ENCODE data around the gene CAPS2.
A peak's percentile ranks its signal among the peaks of the same experiment; 100 is the strongest.

Gene CAPS2

DNA sequence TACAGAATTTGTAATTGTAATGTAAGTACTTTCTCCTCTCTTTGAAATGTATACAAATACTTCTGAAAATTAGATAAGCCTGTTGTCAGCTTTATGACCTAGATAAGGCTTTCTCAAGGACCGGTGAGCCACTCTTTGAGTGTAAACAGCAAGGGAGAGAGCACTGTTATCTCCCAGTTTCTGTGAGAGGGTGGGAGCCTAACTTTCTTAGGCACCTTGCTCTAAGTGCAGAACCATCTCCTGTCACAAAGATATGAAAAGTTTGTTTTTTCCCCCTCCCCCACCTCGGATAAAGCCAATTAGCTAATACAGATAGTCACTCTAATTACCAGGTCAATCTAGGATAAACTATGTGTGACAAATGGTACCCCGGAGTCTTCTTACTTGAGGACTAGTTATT is 35.8 kb downstream of the CAPS2 start:
- TF ChIP-seq FOXM1 (IDR thresholded peaks at IDR 0.05; ENCODE audit: borderline replicate concordance, low read depth) (no peak), CEBPB (IDR thresholded peaks at IDR 0.05) (no peak), USF1 (IDR thresholded peaks at IDR 0.05) (no peak), ZBTB7A (IDR thresholded peaks at IDR 0.05; ENCODE audit: low read depth) (no peak), TCF12 (IDR thresholded peaks at IDR 0.05; ENCODE audit: low read depth) (no peak), TEAD4 (IDR thresholded peaks at IDR 0.05) (no peak), NFIC (IDR thresholded peaks at IDR 0.05) (no peak), YY1 (IDR thresholded peaks at IDR 0.05; ENCODE audit: low read depth) (no peak), EGR1 (IDR thresholded peaks at IDR 0.05) (no peak), RAD21 (IDR thresholded peaks at IDR 0.05; ENCODE audit: low read depth) (no peak), TAF1 (IDR thresholded peaks at IDR 0.05; ENCODE audit: low read depth) (no peak)
- TF ChIP-seq, protein P1, sequence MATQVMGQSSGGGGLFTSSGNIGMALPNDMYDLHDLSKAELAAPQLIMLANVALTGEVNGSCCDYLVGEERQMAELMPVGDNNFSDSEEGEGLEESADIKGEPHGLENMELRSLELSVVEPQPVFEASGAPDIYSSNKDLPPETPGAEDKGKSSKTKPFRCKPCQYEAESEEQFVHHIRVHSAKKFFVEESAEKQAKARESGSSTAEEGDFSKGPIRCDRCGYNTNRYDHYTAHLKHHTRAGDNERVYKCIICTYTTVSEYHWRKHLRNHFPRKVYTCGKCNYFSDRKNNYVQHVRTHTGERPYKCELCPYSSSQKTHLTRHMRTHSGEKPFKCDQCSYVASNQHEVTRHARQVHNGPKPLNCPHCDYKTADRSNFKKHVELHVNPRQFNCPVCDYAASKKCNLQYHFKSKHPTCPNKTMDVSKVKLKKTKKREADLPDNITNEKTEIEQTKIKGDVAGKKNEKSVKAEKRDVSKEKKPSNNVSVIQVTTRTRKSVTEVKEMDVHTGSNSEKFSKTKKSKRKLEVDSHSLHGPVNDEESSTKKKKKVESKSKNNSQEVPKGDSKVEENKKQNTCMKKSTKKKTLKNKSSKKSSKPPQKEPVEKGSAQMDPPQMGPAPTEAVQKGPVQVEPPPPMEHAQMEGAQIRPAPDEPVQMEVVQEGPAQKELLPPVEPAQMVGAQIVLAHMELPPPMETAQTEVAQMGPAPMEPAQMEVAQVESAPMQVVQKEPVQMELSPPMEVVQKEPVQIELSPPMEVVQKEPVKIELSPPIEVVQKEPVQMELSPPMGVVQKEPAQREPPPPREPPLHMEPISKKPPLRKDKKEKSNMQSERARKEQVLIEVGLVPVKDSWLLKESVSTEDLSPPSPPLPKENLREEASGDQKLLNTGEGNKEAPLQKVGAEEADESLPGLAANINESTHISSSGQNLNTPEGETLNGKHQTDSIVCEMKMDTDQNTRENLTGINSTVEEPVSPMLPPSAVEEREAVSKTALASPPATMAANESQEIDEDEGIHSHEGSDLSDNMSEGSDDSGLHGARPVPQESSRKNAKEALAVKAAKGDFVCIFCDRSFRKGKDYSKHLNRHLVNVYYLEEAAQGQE (IDR thresholded peaks at IDR 0.05; ENCODE audit: low read depth) = no peak
- TF ChIP-seq, protein P2, sequence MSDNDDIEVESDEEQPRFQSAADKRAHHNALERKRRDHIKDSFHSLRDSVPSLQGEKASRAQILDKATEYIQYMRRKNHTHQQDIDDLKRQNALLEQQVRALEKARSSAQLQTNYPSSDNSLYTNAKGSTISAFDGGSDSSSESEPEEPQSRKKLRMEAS (IDR thresholded peaks at IDR 0.05) = no peak

DNA sequence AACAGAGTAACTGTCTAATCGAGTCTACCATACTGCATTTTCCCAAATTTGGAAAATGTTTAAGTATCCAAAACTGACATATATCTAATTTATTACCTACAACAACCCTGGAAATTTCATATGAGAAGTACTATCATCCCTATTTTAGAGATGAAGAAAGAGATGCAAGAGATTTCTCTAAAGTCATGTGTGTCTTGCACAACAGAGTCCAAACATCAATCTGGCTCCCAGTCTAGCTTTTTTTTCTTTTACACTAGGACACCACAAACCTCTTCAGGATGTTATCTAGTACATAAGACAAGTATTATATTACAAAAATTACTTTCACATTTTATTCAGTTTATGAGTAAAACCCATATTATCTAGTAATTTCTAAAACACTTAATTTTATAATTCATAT is 39.1 kb downstream of the CAPS2 start:
- TF ChIP-seq USF1 (IDR thresholded peaks at IDR 0.05) (no peak), TAF1 (IDR thresholded peaks at IDR 0.05; ENCODE audit: low read depth) (no peak), RAD21 (IDR thresholded peaks at IDR 0.05; ENCODE audit: low read depth) (no peak), TCF12 (IDR thresholded peaks at IDR 0.05; ENCODE audit: low read depth) (no peak), ZBTB7A (IDR thresholded peaks at IDR 0.05; ENCODE audit: low read depth) (no peak), CEBPB (IDR thresholded peaks at IDR 0.05) (no peak), EP300 (IDR thresholded peaks at IDR 0.05; ENCODE audit: borderline replicate concordance) (no peak), TEAD4 (IDR thresholded peaks at IDR 0.05) (no peak), EGR1 (IDR thresholded peaks at IDR 0.05) (no peak), NFIC (IDR thresholded peaks at IDR 0.05) (no peak), YY1 (IDR thresholded peaks at IDR 0.05; ENCODE audit: low read depth) (no peak), CREB1 (IDR thresholded peaks at IDR 0.05; ENCODE audit: low read depth) (no peak), FOXM1 (IDR thresholded peaks at IDR 0.05; ENCODE audit: borderline replicate concordance, low read depth) (no peak)
- TF ChIP-seq, protein P1 (IDR thresholded peaks at IDR 0.05; ENCODE audit: low read depth) = no peak
- TF ChIP-seq, protein P2 (IDR thresholded peaks at IDR 0.05) = no peak

DNA sequence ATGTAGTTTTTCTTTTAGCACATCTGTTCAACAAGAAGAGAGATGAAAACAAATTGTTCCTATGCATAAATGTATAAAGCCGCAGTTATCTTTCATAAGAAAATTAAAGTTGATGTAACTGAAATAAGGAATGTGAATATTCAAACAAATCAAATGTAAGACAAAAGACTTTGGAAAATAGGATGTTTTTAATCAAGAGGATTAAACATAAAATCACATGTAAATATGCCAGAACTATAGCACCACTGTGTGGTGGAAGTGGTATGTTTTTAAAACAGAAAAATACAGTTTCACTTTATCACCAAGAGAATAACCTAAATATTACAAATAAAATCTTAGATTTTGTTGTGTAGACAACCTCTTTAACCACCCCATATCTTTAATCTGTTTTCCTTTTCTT is 40.4 kb downstream of the CAPS2 start:
- no peak for TF ChIP-seq USF1 (IDR thresholded peaks at IDR 0.05)
- TF ChIP-seq RAD21 (IDR thresholded peaks at IDR 0.05; ENCODE audit: low read depth) = peak; percentile 71

DNA sequence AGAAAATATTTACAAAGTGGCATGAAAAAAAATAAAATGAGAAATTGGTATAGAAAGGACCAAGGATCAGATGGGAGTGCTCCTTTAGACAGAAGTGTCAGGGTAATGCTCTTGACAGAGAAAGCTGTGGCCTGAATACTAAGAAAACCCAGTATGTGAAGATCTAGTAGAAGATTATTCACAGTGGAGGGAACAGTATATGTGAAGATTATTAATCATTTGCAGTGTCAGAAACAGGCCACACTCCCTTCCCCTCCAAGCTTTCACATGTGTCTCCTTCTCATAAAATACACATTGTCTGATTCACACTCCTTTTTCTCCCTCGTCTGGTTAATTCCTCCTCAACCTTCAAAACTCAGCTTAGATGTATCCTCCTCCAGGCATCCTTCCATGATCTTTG is 41.3 kb downstream of the CAPS2 start:
- TF ChIP-seq NFIC (IDR thresholded peaks at IDR 0.05) = no peak
- TF ChIP-seq, protein P1 (IDR thresholded peaks at IDR 0.05; ENCODE audit: low read depth) = no peak
- no peak for TF ChIP-seq YY1 (IDR thresholded peaks at IDR 0.05; ENCODE audit: low read depth)
- TF ChIP-seq TAF1 (IDR thresholded peaks at IDR 0.05; ENCODE audit: low read depth) = no peak
- no peak for TF ChIP-seq EGR1 (IDR thresholded peaks at IDR 0.05)
- TF ChIP-seq EP300 (IDR thresholded peaks at IDR 0.05; ENCODE audit: borderline replicate concordance) = no peak
- no peak for TF ChIP-seq FOXM1 (IDR thresholded peaks at IDR 0.05; ENCODE audit: borderline replicate concordance, low read depth)
- no peak for TF ChIP-seq CREB1 (IDR thresholded peaks at IDR 0.05; ENCODE audit: low read depth)
- no peak for TF ChIP-seq ZBTB7A (IDR thresholded peaks at IDR 0.05; ENCODE audit: low read depth)

Measured in Ishikawa (cell line).